OCI-LY7 (cell line): ENCODE measurements around the gene SLC10A4.

Experiments
- CTCF ChIP-seq: fragments of 200-600 bp; sonication (generic); conservative IDR thresholded peaks from 2 replicates; pipeline ENCODE4 v1.5.1; 2014; ENCODE audit warnings: mild to moderate bottlenecking, antibody characterized with exemption, low read length, moderate library complexity, mixed read lengths
- EZH2phosphoT487 ChIP-seq: fragments of 200-600 bp; sonication (generic); IDR thresholded peaks from 2 replicates; pipeline ENCODE4 v1.6.1; 2018; ENCODE audit warnings: low read depth, borderline replicate concordance, mild to moderate bottlenecking, mixed run types, antibody characterized with exemption, low read length, moderate library complexity, mixed read lengths

DNA sequence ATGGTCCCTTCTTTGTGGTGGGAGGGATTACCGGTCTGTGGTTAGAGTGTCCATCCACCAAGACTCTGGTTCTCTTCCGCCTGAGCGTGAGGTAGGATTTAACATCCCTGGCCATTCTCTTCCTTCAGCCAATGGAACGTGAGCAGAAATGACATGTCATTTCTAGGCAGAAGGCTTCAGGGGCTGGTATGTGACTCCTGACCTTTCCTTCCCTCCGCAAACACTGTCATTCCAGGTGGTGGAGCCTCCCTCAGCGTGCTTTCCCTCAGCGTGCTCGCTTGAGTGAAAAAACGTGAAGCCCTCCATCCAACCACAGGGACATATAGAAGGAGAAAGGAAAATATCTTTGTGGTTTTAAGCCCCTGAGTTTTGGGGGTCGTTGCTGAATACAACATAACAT, 34.0 kb upstream of the SLC10A4 start:
- no peak for TF ChIP-seq CTCF
- TF ChIP-seq EZH2phosphoT487, result no peak
